GM12874 (cell line): Measurements from ENCODE around the gene KRT78.

ENCODE experiments used
- TF ChIP-seq, protein P1 (sequence below): IDR thresholded peaks from 2 replicates; pipeline ENCODE4 v1.5.1; 2011; ENCODE audit warnings: low read depth, mild to moderate bottlenecking, control low read depth, low read length, moderate library complexity; ENCODE audit not compliant: insufficient read depth

KRT78 gene

DNA sequence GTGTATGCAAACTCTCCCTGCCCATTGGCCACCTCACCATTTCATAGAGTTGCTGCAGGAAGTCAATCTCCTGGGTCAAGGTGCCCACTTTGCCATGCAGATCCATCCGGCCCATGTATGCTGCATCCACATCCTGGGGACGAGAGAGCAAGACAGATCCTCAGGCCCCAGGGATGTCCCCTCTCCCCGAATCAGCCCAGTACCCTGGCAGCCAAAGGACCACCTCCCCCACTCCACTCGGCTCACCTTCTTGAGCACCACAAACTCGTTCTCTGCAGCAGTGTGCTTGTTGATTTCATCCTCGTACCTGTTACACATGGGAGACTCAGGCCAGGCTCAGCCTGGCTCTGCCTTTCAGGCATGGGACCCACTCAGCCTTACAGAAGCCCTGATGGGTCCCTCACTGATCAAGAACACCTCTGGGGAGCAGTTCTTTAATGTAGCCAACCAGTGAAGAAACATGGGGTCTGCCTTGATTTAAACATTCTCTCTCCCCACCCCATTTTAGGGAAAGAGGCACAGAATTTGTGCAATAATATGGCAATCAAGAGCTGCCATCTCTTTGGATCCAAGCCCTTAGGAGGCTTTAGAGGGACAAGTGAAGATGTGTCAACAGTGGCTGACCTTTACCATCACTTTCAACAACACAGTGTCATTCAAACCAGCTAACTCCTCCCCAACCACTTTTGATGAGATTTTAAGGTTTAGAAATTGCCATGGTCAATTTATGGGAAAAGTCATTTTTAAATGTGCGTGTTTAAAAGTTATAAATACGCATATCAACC is 18.6 kb downstream of the KRT78 start:
- TF ChIP-seq, protein P1, sequence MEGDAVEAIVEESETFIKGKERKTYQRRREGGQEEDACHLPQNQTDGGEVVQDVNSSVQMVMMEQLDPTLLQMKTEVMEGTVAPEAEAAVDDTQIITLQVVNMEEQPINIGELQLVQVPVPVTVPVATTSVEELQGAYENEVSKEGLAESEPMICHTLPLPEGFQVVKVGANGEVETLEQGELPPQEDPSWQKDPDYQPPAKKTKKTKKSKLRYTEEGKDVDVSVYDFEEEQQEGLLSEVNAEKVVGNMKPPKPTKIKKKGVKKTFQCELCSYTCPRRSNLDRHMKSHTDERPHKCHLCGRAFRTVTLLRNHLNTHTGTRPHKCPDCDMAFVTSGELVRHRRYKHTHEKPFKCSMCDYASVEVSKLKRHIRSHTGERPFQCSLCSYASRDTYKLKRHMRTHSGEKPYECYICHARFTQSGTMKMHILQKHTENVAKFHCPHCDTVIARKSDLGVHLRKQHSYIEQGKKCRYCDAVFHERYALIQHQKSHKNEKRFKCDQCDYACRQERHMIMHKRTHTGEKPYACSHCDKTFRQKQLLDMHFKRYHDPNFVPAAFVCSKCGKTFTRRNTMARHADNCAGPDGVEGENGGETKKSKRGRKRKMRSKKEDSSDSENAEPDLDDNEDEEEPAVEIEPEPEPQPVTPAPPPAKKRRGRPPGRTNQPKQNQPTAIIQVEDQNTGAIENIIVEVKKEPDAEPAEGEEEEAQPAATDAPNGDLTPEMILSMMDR: no peak

DNA sequence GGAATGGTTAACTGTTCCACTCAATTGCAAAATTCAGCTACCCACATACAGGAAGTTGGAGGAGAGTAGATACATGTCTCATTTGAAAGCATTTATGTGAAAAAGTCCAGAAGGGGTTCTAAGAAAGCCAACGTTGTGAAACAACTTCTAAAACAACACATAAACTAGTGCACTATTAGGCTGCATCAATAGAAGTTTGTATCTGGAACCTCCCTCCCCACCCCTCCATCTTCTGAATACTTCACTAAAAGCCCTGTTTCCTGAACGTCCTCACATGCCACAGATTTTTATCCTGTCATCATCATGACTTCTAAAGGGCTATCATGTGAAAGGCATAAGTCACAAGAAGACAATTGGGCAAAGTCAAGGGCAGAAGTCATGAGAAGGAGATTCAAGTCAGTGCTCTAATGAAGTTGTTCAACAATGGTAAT is 20.2 kb downstream of the KRT78 start:
- TF ChIP-seq, protein P1: no peak

DNA sequence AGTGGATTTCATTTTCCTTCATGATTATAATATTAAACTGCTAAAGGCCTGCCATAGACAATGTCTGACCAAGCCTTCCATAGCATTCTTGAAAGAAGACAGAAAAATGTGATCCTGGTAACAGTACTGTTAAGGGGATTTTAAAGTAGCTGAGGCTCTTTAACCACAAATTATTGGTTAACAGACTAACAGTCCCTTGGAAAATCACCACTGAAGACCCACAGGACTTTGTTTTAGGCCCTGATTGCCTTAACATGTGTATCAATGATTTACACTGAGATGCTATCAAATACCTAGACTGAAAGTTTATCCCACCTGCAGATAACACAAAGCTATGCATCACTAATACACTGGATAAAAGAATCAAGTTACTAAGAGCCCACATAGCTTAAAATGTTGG is 20.6 kb downstream of the KRT78 start:
- TF ChIP-seq, protein P1: no peak

DNA sequence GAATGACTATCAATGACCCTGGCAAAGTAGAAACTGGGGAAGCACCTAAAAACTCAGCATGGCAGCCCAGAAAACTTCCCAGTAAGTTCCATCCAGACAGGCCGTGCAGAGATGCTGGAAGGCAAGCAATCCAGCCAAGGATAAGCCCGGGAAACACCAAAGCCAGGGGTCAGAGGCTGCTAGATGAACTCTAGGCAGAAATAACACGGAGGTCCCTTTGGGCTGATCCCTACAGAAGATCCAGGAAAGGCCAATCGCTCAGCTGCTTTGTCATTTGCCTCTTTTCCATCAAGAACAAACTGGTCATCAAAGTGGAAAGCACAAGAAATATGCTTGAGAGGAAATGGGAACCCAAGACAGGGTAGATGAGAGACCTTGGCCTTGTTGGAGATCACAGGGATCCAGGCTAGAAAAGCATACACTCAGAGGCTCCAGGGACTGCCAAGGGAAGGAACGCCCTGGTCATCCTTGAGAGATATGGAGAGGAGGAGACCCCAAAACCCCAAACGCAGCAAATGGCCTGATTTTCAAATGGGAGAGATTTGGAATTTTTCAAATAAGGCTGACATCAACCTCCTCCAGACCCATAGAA is 21.2 kb downstream of the KRT78 start:
- TF ChIP-seq, protein P1: no peak

DNA sequence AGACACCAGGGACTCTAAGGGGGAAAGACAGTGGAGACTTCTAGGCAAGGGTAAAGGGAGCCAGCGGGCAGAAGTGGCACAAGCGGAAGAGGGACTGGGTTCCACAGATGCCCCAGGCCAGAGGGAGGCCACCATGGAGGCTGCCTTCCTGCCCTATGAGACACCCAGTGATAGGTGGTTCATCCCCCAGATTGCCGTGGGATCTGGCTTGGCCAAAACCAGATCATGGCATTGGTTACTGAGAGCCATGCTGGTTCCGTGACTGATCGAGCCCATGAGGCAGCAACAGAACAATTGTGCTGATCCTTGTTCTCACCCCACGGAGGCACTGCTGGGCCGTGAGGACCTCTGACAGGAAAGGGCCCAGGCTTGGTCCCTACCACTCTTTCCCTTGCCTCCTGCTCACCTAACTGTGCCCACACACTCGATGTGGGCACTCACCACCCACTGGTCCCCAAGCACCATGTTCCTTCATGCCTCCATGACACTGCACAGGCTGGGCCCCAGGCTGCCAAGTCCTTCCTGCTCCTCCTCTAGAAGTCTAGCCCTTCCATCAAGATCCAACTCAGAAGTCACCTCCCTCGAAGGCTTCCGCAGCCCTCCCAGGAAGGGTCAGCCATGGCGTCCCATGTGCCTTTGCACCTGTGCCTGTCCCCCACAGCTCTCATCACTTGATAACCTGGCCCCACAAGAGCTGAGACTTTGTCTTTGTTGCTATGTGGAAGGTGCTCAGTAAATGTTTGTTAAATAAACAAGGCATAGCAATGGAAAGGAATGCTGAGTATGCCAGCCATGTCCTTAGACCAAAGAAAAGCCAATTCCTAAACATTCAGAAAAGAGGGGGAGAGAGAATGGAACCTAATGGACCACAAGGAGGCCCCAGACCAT is 21.9 kb downstream of the KRT78 start:
- TF ChIP-seq, protein P1: no peak

DNA sequence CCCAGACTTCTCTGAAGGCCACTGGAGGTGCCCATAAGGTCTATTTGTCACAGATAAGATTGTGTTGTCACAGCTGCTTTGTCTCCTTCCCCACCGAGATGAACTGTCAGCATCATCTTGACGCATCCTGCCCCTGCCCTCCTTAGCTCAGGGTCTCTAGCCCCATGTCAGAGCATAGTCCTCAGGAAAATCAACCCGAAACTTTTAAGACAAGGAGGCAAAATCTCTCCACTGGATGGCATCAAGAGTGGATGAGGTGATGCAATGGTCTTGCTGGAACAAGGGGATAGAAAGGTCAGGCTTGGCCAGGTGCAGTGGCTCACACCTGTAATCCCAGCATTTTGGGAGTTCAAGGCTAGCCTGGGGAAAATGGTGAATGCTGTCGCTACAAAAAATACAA is 22.8 kb downstream of the KRT78 start:
- TF ChIP-seq, protein P1: no peak
